Heart left ventricle (tissue), 13 donors: Measurements from ENCODE around the gene IGSF6.
"Not testable (repeated sequence)": the region's sequence is repeated elsewhere in the genome, so short reads cannot be mapped to it uniquely, and the experiment has no call there.

Source experiments
- CTCF ChIP-seq, 12 donors: fragments of 200-600 bp; sonication (generic) in 4 of 12; IDR thresholded peaks; one replicate each; pipeline versions ENCODE4 v1.5.0 to v1.8.0; 2018 to 2022; ENCODE audit warnings: antibody characterized with exemption in 12 of 12, mild to moderate bottlenecking in 5 of 12
- POLR2A ChIP-seq, 2 donors: fragments of 450-650 bp; IDR thresholded peaks; one replicate each; pipeline ENCODE4 v1.6.1; 2017; ENCODE audit warnings: antibody characterized with exemption in 2 of 2, mild to moderate bottlenecking in 2 of 2, moderate library complexity in 2 of 2
- donor health status: ischemic (EF 13 %, LVEDD 7.1; RV severe dilation, severe dysfunction).
- donor health status: DM: no; HTN: yes; CAD: no.
- donor health status: DM: no; HTN: no; CAD: no.
- donor health status: ischemic (EF 25% LVEDD 6.9; RV normal size, moderate dysfunction).
- donor health status: ischemic (EF 25% LVEDD 5.7; RV mildly dilated, moderate dysfunction).
- donor health status: ischemic (EF 35%, LVEDD 5.7; RV mildly dilated, moderate dysfunction).
- donor health status: nonischemic (EF 11% LVEDD 7.7; RV severe dilation, severe dysfunction).
- donor health status: DM: yes; HTN: yes; CAD: no.
- donor health status: PGD.
- donor health status: ischemic (EF 29% LVEDD 5.4; RV normal size, mild dysfunction).
- donor health status: nonischemic (EF 23%, LVEDD 6.1; RV moderate dilation, normal function).

GRCh38 chr16:21605848-21606247 lies 46.6 kb downstream of the IGSF6 start:
- TF ChIP-seq POLR2A, CTCF (IDR thresholded peaks at IDR 0.05): not testable (repeated sequence)
